GM13977 (cell line): ENCODE measurements around the gene CACNA1C.

Experiments
- DNase-seq: peaks from one replicate; pipeline ENCODE4 v3.0.0; 2012; ENCODE audit warnings: low spot score
- CTCF ChIP-seq: IDR thresholded peaks from 2 replicates; pipeline ENCODE4 v1.5.1; 2012; ENCODE audit warnings: mild to moderate bottlenecking, control low read depth; ENCODE audit not compliant: insufficient read depth; ENCODE audit errors: extremely low read depth, missing control alignments
- in situ Hi-C: fragments of 300-500 bp; cut with MboI; formaldehyde crosslinking; loops from one replicate; pipeline ENCODE4 v1.12.0; 2022; ENCODE audit warnings: low sequenced_read_pairs, low pct_unique_long_range_greater_than_20kb, mixed read lengths, inconsistent platforms; ENCODE audit not compliant: unreplicated experiment

The CACNA1C gene

GRCh38 chr12:2596441-2596840 lies 543.7 kb downstream of the CACNA1C start:
- in situ Hi-C loops: no loop called here
- DNase-seq: no peak
- TF ChIP-seq CTCF: no peak

- in situ Hi-C loops: no loop called here
- TF ChIP-seq CTCF: no peak
- DNase-seq: no peak
Observed at GRCh38 chr12:2605301-2605700, 552.5 kb downstream of the CACNA1C start.

- in situ Hi-C loops: no loop called here
- DNase-seq: no peak
- no peak for TF ChIP-seq CTCF
Observed at GRCh38 chr12:2606186-2606910, 553.6 kb downstream of the CACNA1C start.

GRCh38 chr12:2607881-2608607 lies 555.3 kb downstream of the CACNA1C start:
- TF ChIP-seq CTCF: no peak
- in situ Hi-C loops: no loop called here
- DNase-seq: no peak

- no peak for DNase-seq
- in situ Hi-C loops: no loop called here
- no peak for TF ChIP-seq CTCF
Observed at GRCh38 chr12:2608608-2608945, 555.8 kb downstream of the CACNA1C start.

- no peak for DNase-seq
- in situ Hi-C loops: no loop called here
- no peak for TF ChIP-seq CTCF
Observed at GRCh38 chr12:2609020-2609419, 556.2 kb downstream of the CACNA1C start.
